Measurements from ENCODE around the gene SZRD1.

SZRD1 gene

DNA sequence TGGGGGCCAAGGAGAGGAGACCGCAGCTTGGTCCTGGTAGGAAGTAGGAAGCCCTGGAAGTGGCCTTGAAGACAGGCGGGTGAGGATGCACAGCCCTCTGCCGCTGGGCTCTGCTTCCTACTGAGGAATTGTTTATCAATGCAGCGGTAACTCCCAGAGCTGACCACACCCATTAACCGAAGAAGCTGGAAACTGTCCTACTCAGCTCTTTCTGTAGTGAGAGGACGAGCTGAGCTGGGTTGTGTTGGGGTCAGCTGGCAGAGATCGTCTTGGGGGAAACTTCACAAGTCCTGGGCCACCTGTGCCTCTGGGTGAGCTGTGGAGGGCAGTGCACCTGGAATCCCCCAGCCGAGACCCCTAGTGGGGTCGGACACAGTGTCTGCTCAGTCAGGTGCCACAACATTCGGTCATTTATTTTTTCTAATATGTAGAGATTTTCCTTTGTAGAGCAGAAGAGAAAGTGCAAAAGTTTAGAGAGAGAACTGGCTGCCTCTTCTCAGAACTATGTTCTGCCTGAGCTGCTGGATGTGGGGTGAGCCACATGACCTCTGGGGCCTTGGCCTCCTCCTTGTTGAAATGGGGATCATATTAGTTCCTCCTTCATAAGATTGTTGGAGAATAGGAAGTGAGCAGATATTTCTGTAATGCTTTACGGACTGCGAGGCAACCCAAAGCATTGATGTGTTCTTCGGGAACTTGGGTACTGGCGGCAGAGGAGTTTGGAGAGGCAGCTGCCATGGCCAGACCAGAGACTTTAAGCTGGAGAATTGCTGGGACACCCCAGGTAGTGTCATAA is 77.1 kb downstream of the SZRD1 start:
- H3K36me3 Mint-ChIP-seq (ENCODE audit: low read depth) = peaks cover 88% of the 10 kb centered on the region
- H3K27ac Mint-ChIP-seq = peak overlapping the region; percentile 95
- no peaks in the 10 kb centered on the region for H3K27me3 Mint-ChIP-seq
- no peaks in the 10 kb centered on the region for H3K9me3 Mint-ChIP-seq
- intact Hi-C loops (cut with micrococcal nuclease) = loop anchor here (5.0 kb wide), 2 partner anchors 53 to 77 kb away; partner anchors contain the start of gene SZRD1
- peaks cover 69% of the 10 kb centered on the region for H3K4me1 Mint-ChIP-seq (ENCODE audit: low read depth)
- H3K4me3 Mint-ChIP-seq = peak overlapping the region; percentile 88

DNA sequence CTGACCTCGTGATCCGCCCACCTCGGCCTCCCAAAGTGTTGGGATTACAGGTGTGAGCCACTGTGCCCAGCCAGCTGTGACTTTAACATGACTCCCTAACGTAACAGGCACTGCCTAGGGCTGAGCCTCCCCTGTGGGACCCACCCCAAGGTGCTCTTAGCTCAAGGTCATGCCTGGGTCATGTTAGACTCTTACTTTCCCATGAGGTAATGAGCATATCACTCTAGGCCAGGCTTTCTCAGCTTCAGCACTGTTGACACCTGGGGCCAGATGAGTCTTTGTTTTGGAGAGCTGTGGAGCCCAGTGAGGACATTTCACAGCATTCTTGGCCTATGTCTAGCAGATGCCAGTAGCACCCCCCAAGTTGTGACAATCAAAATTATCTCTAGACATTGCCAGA is 78.0 kb downstream of the SZRD1 start:
- H3K9me3 Mint-ChIP-seq = no peaks in the 10 kb centered on the region
- peaks cover 69% of the 10 kb centered on the region for H3K4me1 Mint-ChIP-seq (ENCODE audit: low read depth)
- peaks cover 97% of the 10 kb centered on the region for H3K36me3 Mint-ChIP-seq (ENCODE audit: low read depth)
- no peaks in the 10 kb centered on the region for H3K27me3 Mint-ChIP-seq
- intact Hi-C loops (cut with micrococcal nuclease) = no loop called here
- H3K4me3 Mint-ChIP-seq = peak overlapping the region; percentile 88
- H3K27ac Mint-ChIP-seq = peak overlapping the region; percentile 95

DNA sequence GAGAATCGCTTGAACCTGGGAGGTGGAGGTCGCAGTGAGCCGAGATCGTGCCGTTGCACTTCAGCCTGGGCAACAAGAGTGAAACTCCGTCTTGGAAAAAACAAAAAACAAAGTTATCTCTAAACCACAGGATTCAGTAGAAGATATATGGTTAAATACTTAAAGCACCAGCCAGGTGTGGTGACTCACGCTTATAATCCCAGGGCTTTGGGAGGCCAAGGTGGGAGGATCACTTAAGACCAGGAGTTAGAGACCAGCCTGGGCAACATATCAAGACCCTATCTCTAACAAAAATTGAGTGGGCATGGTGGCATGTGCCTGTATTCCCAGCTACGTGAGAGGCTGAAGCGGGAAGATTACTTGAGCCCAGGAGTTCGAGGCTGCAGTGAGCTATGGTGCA is 79.1 kb downstream of the SZRD1 start:
- Mint-ChIP-seq H3K27ac (no peak overlapping the region), H3K4me3 (no peak overlapping the region), H3K27me3 (no peaks in the 10 kb centered on the region), H3K9me3 (no peaks in the 10 kb centered on the region), H3K36me3 (ENCODE audit: low read depth) (peaks cover 99% of the 10 kb centered on the region), H3K4me1 (ENCODE audit: low read depth) (peaks cover 73% of the 10 kb centered on the region)
- intact Hi-C loops (cut with micrococcal nuclease) = no loop called here

DNA sequence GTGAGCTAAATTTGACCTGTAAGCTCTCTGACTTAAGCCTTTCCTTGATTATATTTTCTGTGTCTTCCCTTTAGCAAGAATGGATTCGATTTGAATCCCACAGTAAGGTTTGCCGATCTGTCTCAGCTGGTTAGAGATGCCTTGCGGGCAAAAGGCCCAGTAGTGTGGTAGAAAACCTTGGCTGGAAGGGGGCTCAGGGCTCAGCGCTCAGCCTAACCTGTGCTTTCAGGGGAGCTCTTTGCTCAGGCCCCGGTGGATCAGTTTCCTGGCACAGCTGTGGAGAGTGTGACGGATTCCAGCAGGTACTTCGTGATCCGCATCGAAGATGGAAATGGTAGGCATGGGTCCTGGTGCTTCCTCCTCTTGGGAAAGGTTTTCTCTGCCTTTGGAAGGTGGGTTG is 80.6 kb downstream of the SZRD1 start:
- Mint-ChIP-seq H3K27me3 (no peaks in the 10 kb centered on the region), H3K4me3 (no peak overlapping the region), H3K4me1 (ENCODE audit: low read depth) (peaks cover 81% of the 10 kb centered on the region), H3K36me3 (ENCODE audit: low read depth) (peaks cover 100% of the 10 kb centered on the region), H3K9me3 (no peaks in the 10 kb centered on the region), H3K27ac (peak overlapping the region; percentile 62)
- intact Hi-C loops (cut with micrococcal nuclease) = no loop called here
